ENCODE results near the gene ASMT.

DNA sequence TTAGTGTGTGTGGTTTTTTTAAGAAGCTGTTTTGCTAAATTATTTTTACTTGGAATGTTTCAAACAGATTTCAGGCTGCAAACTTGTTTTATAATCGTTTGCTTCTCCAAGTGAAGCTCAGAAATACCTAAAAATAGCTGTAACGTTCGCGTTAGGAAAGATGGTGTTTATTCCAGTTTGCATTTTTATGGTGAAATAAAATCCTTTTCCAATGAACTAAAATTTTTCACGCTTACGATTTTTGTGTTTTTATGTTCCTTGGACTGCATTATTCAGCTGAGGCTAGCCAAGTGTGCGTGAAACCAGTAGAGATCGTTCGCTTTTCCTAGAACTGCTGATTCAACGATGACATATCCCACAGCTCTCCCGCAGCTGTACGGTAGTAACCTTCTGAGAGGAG, 12.6 kb upstream of the ASMT start:
- TF ChIP-seq, protein P1, sequence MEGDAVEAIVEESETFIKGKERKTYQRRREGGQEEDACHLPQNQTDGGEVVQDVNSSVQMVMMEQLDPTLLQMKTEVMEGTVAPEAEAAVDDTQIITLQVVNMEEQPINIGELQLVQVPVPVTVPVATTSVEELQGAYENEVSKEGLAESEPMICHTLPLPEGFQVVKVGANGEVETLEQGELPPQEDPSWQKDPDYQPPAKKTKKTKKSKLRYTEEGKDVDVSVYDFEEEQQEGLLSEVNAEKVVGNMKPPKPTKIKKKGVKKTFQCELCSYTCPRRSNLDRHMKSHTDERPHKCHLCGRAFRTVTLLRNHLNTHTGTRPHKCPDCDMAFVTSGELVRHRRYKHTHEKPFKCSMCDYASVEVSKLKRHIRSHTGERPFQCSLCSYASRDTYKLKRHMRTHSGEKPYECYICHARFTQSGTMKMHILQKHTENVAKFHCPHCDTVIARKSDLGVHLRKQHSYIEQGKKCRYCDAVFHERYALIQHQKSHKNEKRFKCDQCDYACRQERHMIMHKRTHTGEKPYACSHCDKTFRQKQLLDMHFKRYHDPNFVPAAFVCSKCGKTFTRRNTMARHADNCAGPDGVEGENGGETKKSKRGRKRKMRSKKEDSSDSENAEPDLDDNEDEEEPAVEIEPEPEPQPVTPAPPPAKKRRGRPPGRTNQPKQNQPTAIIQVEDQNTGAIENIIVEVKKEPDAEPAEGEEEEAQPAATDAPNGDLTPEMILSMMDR (IDR thresholded peaks at IDR 0.05), result no peak
- TF ChIP-seq POLR2A (IDR thresholded peaks at IDR 0.05), result no peak

Measured in testis (tissue), 2 donors.